Measurements from ENCODE around the gene ZNF723.

GRCh38 chr19:22893855-22894270 is 61.8 kb downstream of the ZNF723 start:
- no peak for TF ChIP-seq CTCF (IDR thresholded peaks at IDR 0.05)
- no peak for TF ChIP-seq EZH2phosphoT487 (IDR thresholded peaks at IDR 0.05)
